PC-9 (cell line): Measurements from ENCODE around the gene ADAMTS6. TPM values are rescaled to one million over a fixed set of nuclear protein-coding genes. Genes with fewer than 3 reads are reported as not detected.

Experiments
- BruUV-seq: library from RNA; stranded (reverse); fragments of 400-500 nt; replicated peaks from 2 replicates; lab custom pipeline; 2021; lab: Mats Ljungman, UMichigan
- CTCF ChIA-PET: fragments of 300-600 bp; sonication (Branson Sonifier 250); formaldehyde crosslinking; loops from one replicate; lab custom pipeline; 2022; ENCODE audit warnings: antibody characterized with exemption; lab: Charles Lee
- POLR2A ChIA-PET: fragments of 300-600 bp; sonication (Branson Sonifier 250); formaldehyde crosslinking; loops from one replicate; lab custom pipeline; 2022; ENCODE audit warnings: antibody characterized with exemption; ENCODE audit not compliant: unreplicated experiment; lab: Charles Lee
- DNase-seq, 2 experiments: peaks; one replicate each; pipeline versions ENCODE4 v3.0.0 to v3.0.0-alpha.2; 2015 to 2022; ENCODE audit warnings: mixed read lengths in 1 of 2
- H2AFZ ChIP-seq: fragments of 200-600 bp; sonication (generic); 2 replicates; pipeline ENCODE4 v1.8.1; 2017; ENCODE audit warnings: antibody characterized with exemption
- H3F3A ChIP-seq: fragments of 200-600 bp; sonication (generic); 2 replicates; pipeline ENCODE4 v1.8.1; 2017; ENCODE audit warnings: antibody characterized with exemption, mild to moderate bottlenecking, low read depth; ENCODE audit not compliant: insufficient read depth
- H3K27ac ChIP-seq: fragments of 200-600 bp; sonication (generic); 2 replicates; pipeline ENCODE4 v1.6.1; 2016; ENCODE audit warnings: mixed run types
- H3K27me3 ChIP-seq: fragments of 200-600 bp; sonication (generic); 2 replicates; pipeline ENCODE4 v1.6.1; 2016; ENCODE audit warnings: low read depth, mixed run types; ENCODE audit not compliant: insufficient read depth
- H3K36me3 ChIP-seq: fragments of 200-600 bp; sonication (generic); 2 replicates; pipeline ENCODE4 v1.6.1; 2016; ENCODE audit warnings: low read depth, mixed run types
- H3K4me1 ChIP-seq: fragments of 200-600 bp; sonication (generic); replicated peaks from 2 replicates; pipeline ENCODE4 v1.6.1; 2016; ENCODE audit warnings: mixed run types; ENCODE audit not compliant: insufficient read depth
- H3K4me2 ChIP-seq: fragments of 200-600 bp; sonication (generic); 2 replicates; pipeline ENCODE4 v1.6.1; 2017; ENCODE audit warnings: mixed run types
- H3K4me3 ChIP-seq: fragments of 200-600 bp; sonication (generic); 2 replicates; pipeline ENCODE4 v1.6.1; 2016; ENCODE audit warnings: mixed run types
- H3K79me2 ChIP-seq: fragments of 200-600 bp; sonication (generic); 2 replicates; pipeline ENCODE4 v1.6.1; 2017; ENCODE audit warnings: low read depth, mixed run types
- H3K9me2 ChIP-seq: fragments of 200-600 bp; sonication (generic); 2 replicates; pipeline ENCODE4 v1.8.1; 2017; ENCODE audit warnings: mild to moderate bottlenecking; ENCODE audit not compliant: insufficient read depth
- H3K9me3 ChIP-seq: fragments of 200-600 bp; sonication (generic); 2 replicates; pipeline ENCODE4 v1.8.1; 2016; ENCODE audit warnings: low read depth; ENCODE audit not compliant: insufficient read depth
- H4K20me1 ChIP-seq: fragments of 200-600 bp; sonication (generic); 2 replicates; pipeline ENCODE4 v1.8.1; 2017; ENCODE audit not compliant: insufficient read depth
- CTCF ChIP-seq: fragments of 200-600 bp; sonication (generic); conservative IDR thresholded peaks from 2 replicates; pipeline ENCODE4 v1.6.1; 2017; ENCODE audit warnings: mixed run types, antibody characterized with exemption, mild to moderate bottlenecking, moderate library complexity
- EZH2 ChIP-seq: fragments of 200-600 bp; sonication (generic); IDR thresholded peaks from 2 replicates; pipeline ENCODE4 v1.8.0; 2017; ENCODE audit warnings: antibody characterized with exemption, low read depth
- intact Hi-C: fragments of 100-400 bp; cut with micrococcal nuclease; formaldehyde crosslinking; loops from one replicate; pipeline ENCODE4 v1.10.0; 2022; ENCODE audit not compliant: unreplicated experiment
- total RNA-seq: library from RNA; stranded (reverse); gene quantifications from 2 replicates; pipeline ENCODE4 v1.2.3, GENCODE V29; 2021

Gene ADAMTS6
- total RNA-seq, 1 experiment from 2014 or later = 1.4 TPM

- H3K9me2 ChIP-seq = no peaks in the 10 kb centered on the region
- no peaks in the 10 kb centered on the region for H3K9me3 ChIP-seq
- peak overlapping the region; percentile 85; the same call in 1 of the 2 replicates for H3K4me3 ChIP-seq
- no peaks in the 10 kb centered on the region for H3K36me3 ChIP-seq
- peaks cover 26% of the 10 kb centered on the region for H3K4me1 ChIP-seq
- no TSS peak for BruUV-seq
- H3K27me3 ChIP-seq = no peaks in the 10 kb centered on the region
- no peak overlapping the region for H3K27ac ChIP-seq
- TF ChIP-seq EZH2 (no peak), CTCF (no peak)
- H2AFZ ChIP-seq = peak overlapping the region; percentile 90; the same call in 1 of the 2 replicates
- no peak for DNase-seq
- intact Hi-C loops = no loop called here
- peaks cover 14% of the 10 kb centered on the region for H3F3A ChIP-seq
- H4K20me1 ChIP-seq = no peaks in the 10 kb centered on the region
- H3K79me2 ChIP-seq = no peaks in the 10 kb centered on the region
- ChIA-PET POLR2A (interaction anchor here (0.7 kb wide), 1 partner anchor 192 kb away, joined by 5 read pairs; no protein-coding TSS in a partner anchor), CTCF (no interaction called here)
- peak overlapping the region; percentile 97 for H3K4me2 ChIP-seq
Measured at GRCh38 chr5:65479527-65479926, 2.2 kb downstream of the ADAMTS6 start.

- intact Hi-C loops = no loop called here
- POLR2A ChIA-PET = no interaction called here
- BruUV-seq = no TSS peak
- no peak overlapping the region for H3K4me2 ChIP-seq
- no peak overlapping the region for H3K4me3 ChIP-seq
- peaks cover 12% of the 10 kb centered on the region for H3F3A ChIP-seq
- CTCF ChIA-PET = interaction anchor here (0.7 kb wide), 1 partner anchor 668 kb away, joined by 3 read pairs; no protein-coding TSS in a partner anchor
- H3K4me1 ChIP-seq = peaks cover 22% of the 10 kb centered on the region
- H3K79me2 ChIP-seq = no peaks in the 10 kb centered on the region
- DNase-seq = no peak
- H3K27me3 ChIP-seq = no peaks in the 10 kb centered on the region
- no peak overlapping the region for H3K27ac ChIP-seq
- no peak overlapping the region for H2AFZ ChIP-seq
- H3K9me2 ChIP-seq = no peaks in the 10 kb centered on the region
- H4K20me1 ChIP-seq = no peaks in the 10 kb centered on the region
- TF ChIP-seq EZH2 (no peak), CTCF (no peak)
- no peaks in the 10 kb centered on the region for H3K36me3 ChIP-seq
- no peaks in the 10 kb centered on the region for H3K9me3 ChIP-seq
Measured at GRCh38 chr5:65478336-65478735, 3.4 kb downstream of the ADAMTS6 start.

DNA sequence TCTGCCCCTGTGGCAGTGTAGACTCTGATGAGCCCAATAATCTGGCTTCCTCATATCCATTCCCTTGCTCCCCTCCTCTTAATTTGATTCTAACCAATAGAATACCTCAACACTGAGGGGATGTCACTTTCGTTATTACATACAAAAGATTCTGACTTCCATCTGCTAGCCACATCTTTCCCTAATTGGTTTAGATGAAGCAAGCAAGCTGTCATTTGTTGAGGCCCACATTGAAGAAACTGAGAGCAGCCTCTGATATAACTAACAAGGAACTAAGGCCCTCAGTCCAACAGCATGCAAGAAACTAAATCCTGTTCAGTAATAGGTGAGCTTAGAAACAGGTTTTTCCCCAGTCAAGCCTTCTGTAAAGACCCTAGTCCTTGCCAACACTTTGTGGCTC lies 5.8 kb downstream of the ADAMTS6 start:
- CTCF ChIA-PET = no interaction called here
- intact Hi-C loops = no loop called here
- no peak overlapping the region for H3K4me2 ChIP-seq
- DNase-seq = no peak
- H3F3A ChIP-seq = no peaks in the 10 kb centered on the region
- no peaks in the 10 kb centered on the region for H3K27me3 ChIP-seq
- H3K9me3 ChIP-seq = no peaks in the 10 kb centered on the region
- H3K36me3 ChIP-seq = no peaks in the 10 kb centered on the region
- no peak for TF ChIP-seq CTCF
- no peak for TF ChIP-seq EZH2
- H3K4me1 ChIP-seq = peaks cover 14% of the 10 kb centered on the region
- H3K4me3 ChIP-seq = no peak overlapping the region
- no TSS peak for BruUV-seq
- H3K79me2 ChIP-seq = no peaks in the 10 kb centered on the region
- no peak overlapping the region for H3K27ac ChIP-seq
- H3K9me2 ChIP-seq = no peaks in the 10 kb centered on the region
- H4K20me1 ChIP-seq = no peaks in the 10 kb centered on the region
- POLR2A ChIA-PET = no interaction called here
- H2AFZ ChIP-seq = no peak overlapping the region
